ENCODE results near the gene IQSEC1.

The IQSEC1 gene

DNA sequence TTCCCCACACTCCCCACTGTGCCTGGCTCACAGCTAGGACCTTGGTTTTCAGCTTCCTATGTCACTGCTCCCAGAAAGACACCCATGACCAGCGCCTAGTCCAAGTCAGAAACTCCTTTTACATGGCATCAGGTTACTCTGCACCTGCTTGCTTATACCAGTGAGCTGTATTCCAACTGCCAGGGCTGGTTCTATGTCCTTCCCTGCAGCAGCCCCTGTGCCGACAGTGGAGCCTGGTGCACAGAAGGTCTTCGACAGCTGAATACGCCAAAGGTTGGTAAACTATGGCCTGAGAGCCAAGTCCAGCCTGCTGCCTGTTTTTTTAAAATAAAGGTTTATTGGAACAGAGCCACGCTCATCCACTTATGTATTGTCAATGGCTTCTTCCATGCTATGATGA is 102.5 kb downstream of the IQSEC1 start:
- DNase-seq (ENCODE audit: low read depth in 2 of 3, low spot score in 2 of 3) = no peak

DNA sequence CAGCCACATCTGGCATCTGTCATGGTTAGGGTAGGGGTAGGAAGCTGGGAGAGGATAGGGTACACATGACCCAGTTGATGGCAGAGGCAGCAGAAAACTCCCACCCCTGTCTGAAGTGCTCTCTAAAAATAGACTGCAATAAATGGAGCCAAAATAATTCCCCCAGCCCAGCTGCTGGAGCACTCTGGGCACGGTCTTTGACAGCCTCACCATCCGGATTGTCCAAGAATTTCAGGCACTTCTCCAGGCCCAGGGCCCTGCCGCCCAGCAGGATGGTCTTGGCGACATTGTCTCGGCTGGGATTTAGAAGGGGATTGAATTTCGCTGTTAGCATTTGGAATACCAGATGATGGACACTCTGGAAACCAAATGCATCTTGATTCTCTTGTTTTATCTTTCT is 103.7 kb downstream of the IQSEC1 start:
- DNase-seq (ENCODE audit: low read depth in 2 of 3, low spot score in 2 of 3) = no peak

DNA sequence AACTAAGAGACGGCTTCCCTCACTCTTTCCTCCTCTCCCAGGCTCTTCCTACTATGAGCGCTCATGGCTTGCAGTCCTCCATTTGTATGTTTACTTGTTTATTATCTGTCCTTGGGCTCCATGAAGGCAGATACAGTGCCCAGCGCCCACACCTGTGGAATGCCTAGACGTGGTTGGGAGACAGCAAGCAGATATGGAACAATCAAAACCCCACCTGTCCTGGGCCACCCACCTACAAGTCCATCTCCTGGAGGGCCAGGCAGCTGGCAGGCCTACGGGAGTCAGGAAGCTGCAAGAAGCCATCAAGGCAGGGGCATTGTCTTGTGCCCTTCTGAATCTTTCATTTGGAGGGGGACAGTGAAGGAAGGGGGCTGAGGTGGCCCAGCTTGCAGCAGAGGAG is 104.7 kb downstream of the IQSEC1 start:
- no peak for DNase-seq (ENCODE audit: low read depth in 2 of 3, low spot score in 2 of 3)

DNA sequence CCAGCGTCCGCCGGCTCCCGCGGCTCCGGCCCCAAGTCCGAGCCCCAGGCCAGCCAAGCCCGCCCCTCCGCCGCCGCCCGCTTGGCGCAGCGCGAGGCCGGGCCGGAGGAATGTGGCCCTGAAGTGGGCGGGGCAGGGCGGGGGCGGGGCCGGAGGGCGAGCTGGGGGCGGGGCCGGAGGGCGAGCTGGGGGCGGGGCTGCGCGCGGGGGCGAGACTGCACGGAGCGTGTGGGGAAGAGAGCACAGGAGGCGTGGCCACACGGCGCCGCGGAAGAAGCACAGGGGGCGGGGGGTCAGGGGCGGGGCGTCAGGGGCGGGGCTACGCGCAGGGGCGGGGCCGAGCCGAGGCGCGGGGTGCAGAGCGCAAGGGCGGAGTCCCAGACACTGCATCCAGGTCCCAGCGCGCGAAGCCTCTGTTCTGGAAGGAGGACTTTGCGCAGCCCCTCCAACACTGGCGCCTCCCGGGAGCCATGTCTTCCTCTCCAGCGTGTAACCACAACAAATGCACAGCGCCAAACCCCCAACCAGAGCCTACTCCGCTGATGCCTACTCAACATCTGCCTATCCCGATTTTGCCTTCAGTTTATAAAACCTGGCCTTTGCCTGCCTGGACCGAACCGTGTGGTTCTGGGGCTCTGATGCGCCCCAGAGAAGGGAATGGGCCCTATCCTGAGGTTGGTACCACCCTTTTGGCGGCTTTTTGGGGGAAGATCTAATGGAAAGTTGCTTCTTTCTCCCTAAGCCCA is 105.5 kb downstream of the IQSEC1 start:
- peak; percentile 65 to 79 (median 73) for DNase-seq (ENCODE audit: low read depth in 2 of 3, low spot score in 2 of 3)

DNA sequence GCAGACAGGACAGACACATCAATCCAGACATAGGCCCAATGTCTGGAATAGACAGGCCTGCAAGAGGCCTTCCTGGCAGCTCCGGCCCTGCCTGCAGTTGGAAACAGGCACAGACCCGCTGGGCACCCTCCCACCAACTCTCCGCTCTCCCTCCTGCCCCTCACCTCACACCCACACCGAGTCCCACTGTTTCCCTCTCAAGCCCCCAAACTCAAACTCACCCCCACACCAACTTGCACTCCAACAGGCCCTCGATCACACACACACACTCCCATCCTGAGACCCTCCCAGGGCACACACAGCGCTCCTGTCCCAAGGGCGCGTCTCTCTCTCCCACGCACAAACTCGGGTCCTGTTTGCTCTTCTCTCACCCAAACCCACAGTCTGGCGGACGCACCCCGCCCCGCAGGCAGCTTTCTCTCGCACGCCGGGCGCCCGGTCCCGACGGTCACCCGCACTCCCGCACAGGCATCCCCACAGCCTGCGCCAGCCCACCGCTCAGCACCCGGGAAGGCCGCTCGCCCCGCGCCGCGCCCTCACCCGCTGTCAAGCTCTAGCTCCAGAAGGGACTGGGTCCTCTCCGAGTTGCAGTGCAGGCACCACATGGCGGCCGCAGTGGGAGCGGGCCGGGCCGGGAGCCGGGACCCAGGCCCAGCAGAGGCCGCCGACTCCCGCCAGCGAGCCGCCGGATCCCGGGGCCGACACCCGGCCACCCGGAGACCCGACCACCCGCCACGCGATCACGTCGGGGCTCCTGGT is 106.2 kb downstream of the IQSEC1 start:
- DNase-seq (ENCODE audit: low read depth in 2 of 3, low spot score in 2 of 3) = peak in 1 of 3 experiments; percentile 10

DNA sequence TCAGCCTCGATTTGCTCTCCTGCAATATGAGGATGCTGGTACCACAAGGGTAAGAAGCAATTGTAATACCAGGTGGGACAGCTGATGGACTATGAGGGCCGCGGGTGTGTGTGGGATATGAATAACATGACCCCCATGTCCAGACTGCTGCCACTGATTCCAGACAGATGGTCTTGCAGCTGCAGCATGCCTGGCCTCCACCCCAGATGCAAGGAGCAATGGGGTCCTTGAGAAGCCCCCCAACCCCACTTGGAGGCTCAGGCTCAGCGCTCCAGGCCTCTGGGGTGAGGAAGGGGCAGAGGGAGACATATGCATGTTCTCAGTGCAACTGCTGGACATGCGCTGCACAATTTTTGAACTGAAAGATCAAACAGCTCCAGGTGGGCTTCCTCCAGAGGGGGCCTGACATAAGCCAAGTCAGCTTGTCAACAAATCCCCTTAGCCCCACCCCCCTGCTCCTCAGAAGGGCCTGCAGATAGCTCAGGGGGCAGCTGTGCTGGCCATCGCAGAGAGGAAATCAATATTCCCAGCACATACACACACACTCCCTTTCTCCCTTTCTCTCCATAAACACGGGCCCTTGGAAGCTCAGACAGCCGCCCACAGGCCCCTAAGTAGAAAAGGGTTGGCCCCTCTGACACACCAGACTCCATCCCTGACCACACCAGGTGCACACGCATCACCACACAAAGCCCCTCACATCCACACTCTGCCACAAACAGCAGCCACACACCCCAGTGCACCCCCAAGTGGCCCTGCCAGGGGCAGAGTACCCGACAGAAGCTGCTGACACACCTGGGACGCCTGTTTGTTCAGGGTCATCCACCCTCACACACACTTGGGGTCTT is 107.0 kb downstream of the IQSEC1 start:
- DNase-seq (ENCODE audit: low read depth in 2 of 3, low spot score in 2 of 3) = no peak

DNA sequence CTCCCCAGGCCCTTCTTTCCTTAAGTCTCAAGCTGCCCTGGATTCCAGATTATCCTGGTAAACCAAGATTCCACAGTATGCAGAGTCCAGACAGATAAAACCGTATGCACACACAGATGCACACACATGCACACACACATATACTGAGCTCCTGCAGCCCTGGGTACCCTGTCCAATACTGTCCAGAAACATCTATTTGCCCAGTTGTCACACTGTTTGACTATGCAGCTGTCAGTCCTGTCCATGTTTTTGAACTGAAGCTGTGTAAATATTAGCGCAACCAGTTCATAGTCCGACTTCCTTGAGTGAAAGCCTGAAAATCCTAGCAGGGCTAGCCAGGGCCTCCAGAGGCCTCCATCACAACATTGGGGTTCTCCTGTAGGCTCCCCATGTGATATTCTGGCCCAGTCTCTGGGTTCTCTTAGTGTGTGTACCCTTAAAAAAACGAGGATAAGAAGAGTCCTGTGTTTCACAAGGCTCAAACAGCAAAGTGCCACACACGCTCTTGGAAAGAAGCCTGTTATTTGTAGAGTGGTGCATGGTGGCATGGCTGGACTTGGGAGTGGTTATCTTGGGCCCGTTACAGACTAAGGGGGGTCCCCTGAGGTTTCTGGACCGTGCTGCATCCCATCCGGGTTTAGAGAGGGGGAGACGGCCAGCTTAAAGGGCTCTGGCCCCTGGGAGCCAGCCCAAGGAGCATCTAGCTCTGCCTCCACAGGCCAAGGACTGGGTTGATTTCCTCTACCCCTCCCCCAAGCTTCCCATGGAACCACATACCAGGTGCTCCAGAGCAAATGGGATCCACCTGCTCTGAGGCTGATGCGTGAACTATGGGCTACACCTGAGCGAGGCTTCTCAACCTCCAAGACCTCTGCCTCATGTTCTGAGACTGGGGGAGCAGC is 108.3 kb downstream of the IQSEC1 start:
- DNase-seq (ENCODE audit: low read depth in 2 of 3, low spot score in 2 of 3) = no peak

DNA sequence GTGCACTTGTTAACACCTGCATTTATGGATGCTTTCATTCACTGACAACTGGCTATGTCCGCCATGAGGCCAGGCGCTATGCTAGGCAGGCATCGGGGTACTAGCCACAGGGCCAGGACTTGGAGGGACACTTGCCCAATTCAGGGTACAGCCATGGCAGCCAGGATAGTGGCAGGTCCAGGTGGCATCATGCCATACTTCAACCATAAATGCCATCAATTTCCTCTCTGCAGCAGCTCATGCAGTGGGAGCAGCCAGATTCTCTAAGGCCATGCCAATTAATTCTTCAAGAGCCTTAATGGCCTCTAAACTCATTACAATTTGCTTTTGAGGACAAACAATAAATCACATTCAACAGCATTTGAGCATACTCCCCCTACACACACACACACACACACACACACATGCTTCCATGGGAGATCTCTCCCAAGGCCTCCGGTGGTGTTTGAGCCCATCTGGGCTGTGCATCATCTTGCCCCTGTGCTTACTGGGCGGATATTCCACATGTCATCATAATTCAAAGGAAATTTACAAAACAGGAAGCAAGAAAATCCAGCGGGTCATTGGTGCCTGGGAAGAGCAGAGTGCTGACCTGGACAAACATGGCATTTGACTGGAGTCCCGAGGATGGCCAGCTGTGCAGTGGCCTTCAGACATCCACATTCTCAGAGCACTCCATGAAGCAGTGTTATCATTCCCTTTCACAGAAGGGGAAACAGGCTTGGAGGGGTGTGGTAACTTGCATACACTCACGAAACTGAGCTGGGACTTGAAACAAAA is 109.1 kb downstream of the IQSEC1 start:
- no peak for DNase-seq (ENCODE audit: low read depth in 2 of 3, low spot score in 2 of 3)

DNA sequence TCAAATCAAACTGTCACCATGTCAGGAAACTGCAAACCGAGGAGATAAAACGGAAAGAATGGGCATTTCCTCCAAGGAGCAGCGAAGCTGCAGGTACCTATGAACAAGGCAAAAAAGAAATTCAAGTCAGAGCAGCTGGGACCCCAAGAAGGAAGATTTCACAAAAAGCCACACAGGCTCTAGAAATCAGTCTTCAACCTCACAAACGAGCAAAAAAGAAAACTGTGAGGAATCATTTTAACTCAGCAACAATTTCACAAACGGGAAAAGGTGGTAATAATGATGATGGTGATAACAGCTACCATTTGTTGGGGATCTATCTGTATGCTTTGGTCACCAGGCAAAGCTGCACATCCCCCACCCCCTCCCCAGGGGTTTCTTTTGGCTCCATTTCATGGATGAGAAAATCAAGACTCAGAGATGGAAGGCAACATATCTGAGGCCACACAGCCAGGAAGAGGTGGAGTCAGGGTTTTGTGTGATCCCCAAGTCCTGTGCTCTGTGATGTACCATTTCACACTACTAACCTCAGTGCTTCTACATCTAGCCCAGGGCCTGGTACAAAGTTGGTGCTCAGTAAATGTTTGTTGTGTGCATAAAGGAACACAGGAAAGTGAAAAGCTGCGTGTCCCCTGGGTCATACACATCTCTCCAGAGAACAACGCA is 109.9 kb downstream of the IQSEC1 start:
- DNase-seq (ENCODE audit: low read depth in 2 of 3, low spot score in 2 of 3) = no peak

DNA sequence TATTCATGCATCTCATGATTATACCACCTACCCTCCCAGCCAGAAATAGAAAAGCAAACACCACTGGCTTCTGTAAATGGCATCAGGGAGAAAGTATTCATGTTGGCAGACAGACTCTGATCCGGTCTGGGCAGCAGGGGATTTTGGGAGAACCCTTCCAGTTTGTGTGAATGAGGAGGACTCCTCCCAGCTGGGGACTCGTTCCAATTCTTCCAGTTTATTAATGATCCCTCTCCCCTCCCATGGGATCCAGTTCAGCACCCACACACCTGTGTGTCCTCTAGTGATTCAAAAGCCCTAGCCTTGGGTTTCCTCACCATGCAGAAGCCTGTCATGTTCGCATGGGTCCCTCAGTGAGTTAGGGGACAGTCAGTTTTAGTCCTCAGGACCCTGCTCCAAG is 110.9 kb downstream of the IQSEC1 start:
- DNase-seq (ENCODE audit: low read depth in 2 of 3, low spot score in 2 of 3) = no peak

DNA sequence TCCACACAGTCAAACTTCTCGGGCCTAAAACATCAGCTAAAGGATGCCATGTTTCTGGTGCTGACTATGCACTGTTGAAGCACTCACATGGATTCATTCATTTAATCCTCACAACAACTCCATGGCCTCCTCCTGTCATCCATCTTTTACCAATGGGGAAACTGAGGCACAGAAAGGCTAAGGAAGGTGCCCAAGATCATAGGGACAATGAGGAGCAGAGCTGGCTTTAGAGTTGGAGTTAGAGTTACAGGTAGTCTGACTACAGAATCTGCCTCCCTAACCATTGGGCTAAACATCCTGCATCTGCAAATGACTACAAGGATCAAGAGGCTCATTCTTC is 111.6 kb downstream of the IQSEC1 start:
- no peak for DNase-seq (ENCODE audit: low read depth in 2 of 3, low spot score in 2 of 3)

DNA sequence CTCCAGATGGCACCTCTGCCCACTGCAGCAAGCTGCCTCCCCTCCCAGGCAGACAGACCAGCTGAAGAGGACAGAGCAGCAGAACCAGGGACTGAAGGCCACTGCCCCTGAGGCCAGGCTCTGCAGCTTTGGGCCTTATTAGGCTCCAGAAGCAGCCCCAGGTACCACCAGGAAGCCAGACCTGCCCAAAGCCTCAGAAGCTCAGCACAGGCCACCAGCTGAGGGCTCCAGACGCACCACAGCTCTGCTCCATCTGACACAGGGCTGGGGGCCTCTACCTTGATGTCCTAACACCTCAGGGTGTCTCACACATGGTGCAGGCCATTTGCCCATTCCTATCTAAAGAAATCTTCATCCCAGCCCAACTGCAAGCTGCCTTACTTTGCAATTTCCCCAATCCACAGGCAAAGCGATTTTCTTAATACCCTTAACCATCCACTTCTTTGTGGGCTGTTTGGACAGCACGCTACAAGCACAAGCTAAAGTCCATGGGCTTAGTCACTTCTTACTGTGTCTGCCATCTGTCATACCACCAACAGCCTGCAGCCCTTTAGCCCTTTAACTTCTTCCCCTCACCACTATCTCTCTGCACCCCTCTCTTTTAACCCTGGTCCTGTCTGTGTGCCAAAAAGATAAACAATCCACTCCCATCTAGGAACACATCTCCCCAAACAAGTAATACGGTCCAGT is 112.1 kb downstream of the IQSEC1 start:
- DNase-seq (ENCODE audit: low read depth in 2 of 3, low spot score in 2 of 3) = no peak

DNA sequence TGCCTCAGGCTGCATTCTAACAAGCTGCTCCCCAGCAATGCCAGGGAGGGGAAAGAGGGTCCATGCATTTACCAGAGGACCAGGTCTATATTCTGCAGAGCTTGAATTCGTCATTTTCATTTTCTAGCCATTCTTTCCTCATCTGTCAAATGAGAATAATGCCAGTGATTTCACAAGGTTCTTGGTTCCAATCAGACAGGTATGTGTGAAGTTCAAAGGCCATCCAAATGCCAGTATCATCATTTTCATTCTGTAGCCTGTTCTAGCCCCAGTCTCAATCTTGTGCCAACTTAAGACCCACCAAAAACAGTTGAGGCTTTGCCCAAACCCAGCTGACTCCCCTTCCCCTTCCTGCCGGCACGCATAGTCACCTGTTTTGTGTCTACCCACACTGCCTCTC is 112.7 kb downstream of the IQSEC1 start:
- DNase-seq (ENCODE audit: low read depth in 2 of 3, low spot score in 2 of 3) = no peak

DNA sequence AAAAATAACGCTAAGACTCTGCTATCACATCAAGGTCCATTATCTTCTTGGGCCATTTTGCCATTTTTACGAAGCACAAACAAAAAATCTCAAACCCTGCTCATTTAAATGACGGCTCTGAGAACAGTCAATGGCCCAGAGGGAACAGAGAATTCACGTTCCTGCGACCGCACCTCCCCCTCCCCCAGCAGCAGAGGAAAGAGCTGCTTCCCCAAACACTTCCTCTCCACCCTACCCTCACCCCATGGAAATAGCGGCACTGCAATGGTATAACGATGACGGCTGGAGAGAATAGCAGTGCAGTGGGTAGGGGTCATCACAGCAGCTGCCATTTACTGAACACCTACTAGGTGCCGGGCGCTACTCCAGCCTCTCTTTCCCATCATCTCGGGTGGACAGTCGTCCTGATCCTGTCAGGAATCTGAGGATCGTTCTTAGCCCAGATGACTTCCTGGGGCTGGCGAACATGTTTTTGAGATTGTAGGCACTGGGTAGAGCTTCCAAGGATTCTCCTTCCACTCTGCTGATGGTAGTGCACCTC is 113.3 kb downstream of the IQSEC1 start:
- DNase-seq (ENCODE audit: low read depth in 2 of 3, low spot score in 2 of 3) = no peak

DNA sequence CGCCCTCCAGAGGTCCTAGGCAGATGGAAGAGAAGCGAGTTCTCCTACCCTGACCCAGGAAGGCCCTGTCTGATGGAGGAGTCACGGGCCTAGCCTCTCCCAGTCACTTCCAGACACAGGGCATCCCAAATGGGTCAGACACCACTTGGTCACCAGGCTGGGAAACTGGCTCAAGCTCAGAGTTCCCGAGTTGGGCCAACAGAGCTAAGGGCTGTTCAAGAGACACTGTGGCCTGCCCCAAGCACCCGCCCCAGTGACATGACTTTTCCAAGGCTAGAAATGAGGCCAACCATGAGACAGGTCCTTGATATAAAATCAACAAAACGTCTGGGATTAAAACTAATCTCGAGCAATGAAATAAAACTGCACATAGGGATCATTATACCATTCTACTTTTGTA is 113.8 kb downstream of the IQSEC1 start:
- DNase-seq (ENCODE audit: low read depth in 2 of 3, low spot score in 2 of 3) = no peak

DNA sequence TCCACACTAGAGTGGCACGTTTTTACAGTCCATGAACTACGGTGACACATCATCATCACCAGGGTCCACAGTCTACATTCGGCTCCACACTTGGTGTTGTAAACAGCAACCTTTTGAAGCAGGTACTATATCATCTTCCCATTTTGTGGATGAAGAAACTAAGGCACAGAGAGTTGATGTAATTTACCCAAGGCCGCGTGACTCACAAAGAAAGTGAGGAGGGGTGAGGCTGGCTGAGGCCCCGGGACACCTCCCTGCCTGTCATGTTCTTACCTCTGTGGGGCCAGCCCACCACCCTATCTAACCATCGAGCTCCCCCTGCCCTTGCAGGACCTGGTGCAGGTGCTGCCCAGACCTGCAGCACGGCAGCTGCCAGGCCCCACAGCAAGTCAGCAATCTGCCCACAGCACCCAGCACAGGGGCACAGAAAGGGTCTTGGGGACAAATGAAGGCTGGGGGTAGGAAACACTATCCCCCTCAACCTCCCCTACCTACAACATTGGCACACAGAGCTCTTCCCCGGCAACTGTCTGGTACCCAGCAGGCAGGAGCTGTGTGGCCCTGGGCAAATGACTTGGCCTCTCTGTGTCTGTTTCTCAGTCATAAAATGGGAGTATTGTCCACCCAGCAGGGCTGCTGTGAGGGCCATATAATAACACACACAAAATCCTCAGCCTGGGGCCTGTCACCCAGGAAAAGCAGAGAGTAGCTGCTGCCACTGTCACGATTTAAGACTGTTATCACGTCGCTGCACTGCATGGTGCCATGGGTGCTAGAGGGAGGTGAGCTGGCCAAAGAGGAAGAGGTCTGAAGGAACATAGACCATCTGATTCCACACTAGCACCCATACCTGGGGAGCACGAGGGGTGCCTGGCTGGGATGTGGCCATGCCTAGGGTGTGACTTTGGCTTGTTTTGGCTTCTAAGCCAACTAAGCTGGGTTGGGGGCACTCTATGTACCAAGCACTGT is 115.1 kb downstream of the IQSEC1 start:
- no peak for DNase-seq (ENCODE audit: low read depth in 2 of 3, low spot score in 2 of 3)

DNA sequence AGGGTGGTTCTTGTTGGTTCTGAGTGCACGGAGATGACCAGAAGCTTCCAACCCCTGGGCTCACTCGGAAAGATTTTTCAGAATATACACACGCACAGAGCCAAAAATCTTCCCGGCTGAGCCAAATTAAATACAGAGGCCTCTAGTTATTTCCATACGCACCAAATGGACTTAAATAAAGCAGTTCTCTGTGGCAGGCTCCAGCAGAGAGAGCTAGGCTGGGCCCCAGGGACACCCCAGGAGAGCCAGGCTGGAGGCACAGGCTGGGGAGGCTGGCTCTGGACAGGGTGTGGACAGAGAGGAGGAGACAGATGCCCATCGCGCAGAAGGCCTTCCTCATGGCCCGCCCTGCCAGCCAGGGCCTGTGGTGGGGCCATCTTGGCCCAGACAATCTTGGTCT is 115.9 kb downstream of the IQSEC1 start:
- no peak for DNase-seq (ENCODE audit: low read depth in 2 of 3, low spot score in 2 of 3)

DNA sequence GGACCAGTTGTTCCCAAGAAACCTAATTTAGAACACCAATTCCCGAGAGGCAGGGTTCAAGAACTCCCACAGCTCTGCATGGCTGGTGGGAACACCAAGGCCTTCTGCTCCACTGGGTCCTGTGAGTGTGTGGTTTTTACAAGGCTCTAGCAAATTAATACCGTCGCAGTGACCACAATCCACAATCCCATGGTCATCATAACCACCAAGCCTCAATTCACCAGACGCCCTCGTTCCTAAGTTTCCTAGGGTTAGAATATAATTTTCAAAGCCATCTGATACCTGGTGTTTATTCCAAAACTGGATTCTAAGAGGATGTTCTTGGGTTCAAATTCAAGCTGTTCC is 116.9 kb downstream of the IQSEC1 start:
- DNase-seq (ENCODE audit: low read depth in 2 of 3, low spot score in 2 of 3) = no peak

All from activated CD8-positive, alpha-beta memory T cell treated with anti-CD3 and anti-CD28 coated beads for 48 hours (primary cell).